WERI-Rb-1 (cell line): Measurements from ENCODE around the gene SDC3.

Experiments used
- DNase-seq: peaks from one replicate; pipeline ENCODE4 v3.0.0-alpha.2; 2020
- H3K27ac ChIP-seq: fragments of 250-450 bp; sonication (Bioruptor Pico); 2 replicates; pipeline ENCODE4 v1.5.1; 2020; ENCODE audit warnings: mild to moderate bottlenecking, moderate library complexity
- H3K27me3 ChIP-seq: fragments of 250-450 bp; sonication (Bioruptor Pico); 2 replicates; pipeline ENCODE4 v1.5.1; 2021; ENCODE audit warnings: mild to moderate bottlenecking, low read depth, moderate library complexity; ENCODE audit not compliant: insufficient read depth, severe bottlenecking
- H3K36me3 ChIP-seq: fragments of 250-450 bp; sonication (Bioruptor Pico); 2 replicates; pipeline ENCODE4 v1.5.1; 2020; ENCODE audit warnings: mild to moderate bottlenecking, moderate library complexity
- H3K4me3 ChIP-seq: 2 replicates; pipeline ENCODE4 v1.5.1; 2011; ENCODE audit warnings: low read depth, mild to moderate bottlenecking, control low read depth, low read length
- H3K9me3 ChIP-seq: fragments of 250-450 bp; sonication (Bioruptor Pico); 2 replicates; pipeline ENCODE4 v1.5.1; 2021; ENCODE audit warnings: mild to moderate bottlenecking, moderate library complexity; ENCODE audit not compliant: severe bottlenecking
- CTCF ChIP-seq: IDR thresholded peaks from 2 replicates; pipeline ENCODE4 v1.5.1; 2011; ENCODE audit warnings: low read depth, mild to moderate bottlenecking, control low read depth, inconsistent platforms, low read length

Gene SDC3

GRCh38 chr1:30834253-30834652, 74.3 kb downstream of the SDC3 start:
- Histone ChIP-seq H3K36me3 (no peaks in the 10 kb centered on the region), H3K4me3 (no peak overlapping the region), H3K27ac (no peak overlapping the region), H3K9me3 (no peaks in the 10 kb centered on the region), H3K27me3 (no peaks in the 10 kb centered on the region)
- TF ChIP-seq CTCF = no peak
- DNase-seq = no peak

- H3K36me3 ChIP-seq = no peaks in the 10 kb centered on the region
- TF ChIP-seq CTCF = no peak
- no peak overlapping the region for H3K27ac ChIP-seq
- H3K27me3 ChIP-seq = no peaks in the 10 kb centered on the region
- H3K4me3 ChIP-seq = no peak overlapping the region
- DNase-seq = no peak
- no peaks in the 10 kb centered on the region for H3K9me3 ChIP-seq
Measured at GRCh38 chr1:30830537-30830936, 78.0 kb downstream of the SDC3 start.

- Histone ChIP-seq H3K27ac (no peak overlapping the region), H3K4me3 (no peak overlapping the region), H3K27me3 (no peaks in the 10 kb centered on the region), H3K9me3 (no peaks in the 10 kb centered on the region), H3K36me3 (no peaks in the 10 kb centered on the region)
- no peak for DNase-seq
- TF ChIP-seq CTCF = no peak
Measured at GRCh38 chr1:30829889-30830288, 78.7 kb downstream of the SDC3 start.

GRCh38 chr1:30824736-30825429, 83.7 kb downstream of the SDC3 start:
- Histone ChIP-seq H3K9me3 (no peaks in the 10 kb centered on the region), H3K27me3 (no peaks in the 10 kb centered on the region), H3K36me3 (no peaks in the 10 kb centered on the region), H3K4me3 (peak overlapping the region; percentile 42), H3K27ac (no peak overlapping the region)
- DNase-seq = no peak
- TF ChIP-seq CTCF = no peak

GRCh38 chr1:30823969-30824735, 84.4 kb downstream of the SDC3 start:
- no peaks in the 10 kb centered on the region for H3K9me3 ChIP-seq
- TF ChIP-seq CTCF = no peak
- H3K27ac ChIP-seq = peak overlapping the region; percentile 73
- peak overlapping the region; percentile 42 for H3K4me3 ChIP-seq
- no peaks in the 10 kb centered on the region for H3K27me3 ChIP-seq
- DNase-seq = peak; percentile 97
- no peaks in the 10 kb centered on the region for H3K36me3 ChIP-seq
